Muscle layer of colon (tissue), 2 donors: Measurements from ENCODE around the gene MAML1.
A peak's percentile ranks its signal among the peaks of the same experiment; 100 is the strongest.

ENCODE experiments used
- H3K27ac ChIP-seq: one replicate; pipeline ENCODE4 v1.7.0; 2013; ENCODE audit warnings: low read depth, mild to moderate bottlenecking, low read length, moderate library complexity
- H3K27me3 ChIP-seq, 2 donors: one replicate each; pipeline ENCODE4 v1.7.0; 2013; ENCODE audit warnings: low read length in 2 of 2, mild to moderate bottlenecking in 2 of 2; ENCODE audit not compliant: insufficient read depth in 2 of 2, control insufficient read depth in 1 of 2
- H3K36me3 ChIP-seq: one replicate; pipeline ENCODE4 v1.7.0; 2013; ENCODE audit warnings: mild to moderate bottlenecking, low read length; ENCODE audit not compliant: insufficient read depth
- H3K4me1 ChIP-seq: one replicate; pipeline ENCODE4 v1.7.0; 2013; ENCODE audit warnings: mild to moderate bottlenecking, low read length; ENCODE audit not compliant: insufficient read depth
- H3K4me3 ChIP-seq, 2 donors: one replicate each; pipeline ENCODE4 v1.7.0; 2013; ENCODE audit warnings: low read length in 2 of 2, low read depth in 1 of 2, mild to moderate bottlenecking in 1 of 2, moderate library complexity in 1 of 2
- H3K9ac ChIP-seq: one replicate; pipeline ENCODE4 v1.7.0; 2013; ENCODE audit warnings: low read length
- H3K9me3 ChIP-seq: one replicate; pipeline ENCODE4 v1.7.0; 2013; ENCODE audit warnings: mild to moderate bottlenecking, low read length
- donor health status: abdominal sarcoma.
- donor health status: Adenocarcinoma of cecum.

The MAML1 gene

GRCh38 chr5:179796877-179797608, 64.4 kb downstream of the MAML1 start:
- no peaks in the 10 kb centered on the region for H3K27me3 ChIP-seq
- H3K27ac ChIP-seq, result peak overlapping the region; percentile 73
- H3K4me1 ChIP-seq, result peaks cover 22% of the 10 kb centered on the region
- peak overlapping the region in 1 of 2 donors; percentile 49 for H3K4me3 ChIP-seq
- H3K9ac ChIP-seq, result no peak overlapping the region
- H3K9me3 ChIP-seq, result no peaks in the 10 kb centered on the region
- peaks cover 26% of the 10 kb centered on the region for H3K36me3 ChIP-seq

GRCh38 chr5:179797741-179798140, 65.1 kb downstream of the MAML1 start:
- Histone ChIP-seq H3K27me3 (no peaks in the 10 kb centered on the region), H3K4me3 (no peak overlapping the region), H3K9ac (no peak overlapping the region), H3K9me3 (no peaks in the 10 kb centered on the region), H3K36me3 (peaks cover 33% of the 10 kb centered on the region), H3K27ac (no peak overlapping the region), H3K4me1 (peaks cover 29% of the 10 kb centered on the region)

- Histone ChIP-seq H3K36me3 (peaks cover 35% of the 10 kb centered on the region), H3K27ac (no peak overlapping the region), H3K9ac (no peak overlapping the region), H3K4me1 (peaks cover 34% of the 10 kb centered on the region), H3K4me3 (no peak overlapping the region), H3K9me3 (no peaks in the 10 kb centered on the region), H3K27me3 (no peaks in the 10 kb centered on the region)
Observed at GRCh38 chr5:179798144-179798770, 65.6 kb downstream of the MAML1 start.

- Histone ChIP-seq H3K4me1 (peaks cover 36% of the 10 kb centered on the region), H3K36me3 (peaks cover 35% of the 10 kb centered on the region)
Observed at GRCh38 chr5:179798771-179799643, 66.4 kb downstream of the MAML1 start.

GRCh38 chr5:179799644-179799973, 67.0 kb downstream of the MAML1 start:
- H3K9me3 ChIP-seq, result no peaks in the 10 kb centered on the region
- H3K27me3 ChIP-seq, result no peaks in the 10 kb centered on the region
- H3K4me1 ChIP-seq, result peaks cover 36% of the 10 kb centered on the region
- no peak overlapping the region for H3K9ac ChIP-seq
- no peak overlapping the region for H3K27ac ChIP-seq
- H3K4me3 ChIP-seq, result no peak overlapping the region
- peaks cover 35% of the 10 kb centered on the region for H3K36me3 ChIP-seq

More at GRCh38 chr5:179798771-179799643, 66.4 kb downstream of the MAML1 start:
- Histone ChIP-seq H3K4me3 (no peak overlapping the region), H3K27ac (no peak overlapping the region), H3K27me3 (no peaks in the 10 kb centered on the region), H3K9me3 (no peaks in the 10 kb centered on the region), H3K9ac (no peak overlapping the region)

- peaks cover 40% of the 10 kb centered on the region for H3K4me1 ChIP-seq
- no peaks in the 10 kb centered on the region for H3K27me3 ChIP-seq
- no peak overlapping the region for H3K9ac ChIP-seq
- no peak overlapping the region for H3K27ac ChIP-seq
- H3K4me3 ChIP-seq, result no peak overlapping the region
- no peaks in the 10 kb centered on the region for H3K9me3 ChIP-seq
- peaks cover 35% of the 10 kb centered on the region for H3K36me3 ChIP-seq
Observed at GRCh38 chr5:179800071-179800695, 67.6 kb downstream of the MAML1 start.

DNA sequence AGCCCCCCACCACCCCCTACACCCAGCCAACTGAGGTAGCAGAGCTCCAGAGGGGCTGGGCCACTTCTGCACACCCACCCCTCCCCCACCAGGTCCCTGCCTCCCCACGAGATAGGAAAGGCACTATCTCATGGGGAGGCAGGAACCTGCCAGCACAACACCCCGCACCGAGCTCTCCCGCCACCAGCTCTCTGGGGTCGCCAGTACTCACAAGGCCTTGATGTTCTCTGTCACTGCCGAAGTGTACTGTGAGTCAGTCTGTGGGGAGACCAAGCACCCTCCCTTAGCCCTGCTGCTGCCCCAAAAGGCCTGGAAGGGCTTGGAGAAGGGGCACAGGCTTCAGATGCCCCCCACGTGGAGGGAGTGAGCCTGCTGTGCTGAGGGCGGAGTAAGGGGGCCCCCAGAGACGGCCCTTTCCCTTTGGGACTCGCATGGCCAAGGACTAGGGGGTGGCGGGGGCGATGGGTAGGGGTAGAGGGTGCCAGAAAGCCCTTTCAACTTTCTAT, 68.1 kb downstream of the MAML1 start:
- Histone ChIP-seq H3K4me3 (no peak overlapping the region), H3K4me1 (peaks cover 37% of the 10 kb centered on the region), H3K27ac (no peak overlapping the region), H3K36me3 (peaks cover 35% of the 10 kb centered on the region), H3K9ac (no peak overlapping the region), H3K27me3 (no peaks in the 10 kb centered on the region), H3K9me3 (no peaks in the 10 kb centered on the region)

- Histone ChIP-seq H3K4me1 (peaks cover 37% of the 10 kb centered on the region), H3K9me3 (no peaks in the 10 kb centered on the region), H3K36me3 (peaks cover 35% of the 10 kb centered on the region), H3K9ac (no peak overlapping the region), H3K27me3 (no peaks in the 10 kb centered on the region), H3K4me3 (no peak overlapping the region), H3K27ac (no peak overlapping the region)
Observed at GRCh38 chr5:179801304-179802206, 68.9 kb downstream of the MAML1 start.

GRCh38 chr5:179802207-179802883, 69.7 kb downstream of the MAML1 start:
- H3K9me3 ChIP-seq, result no peaks in the 10 kb centered on the region
- H3K4me3 ChIP-seq, result no peak overlapping the region
- H3K4me1 ChIP-seq, result peaks cover 32% of the 10 kb centered on the region
- H3K36me3 ChIP-seq, result peaks cover 35% of the 10 kb centered on the region
- H3K27ac ChIP-seq, result no peak overlapping the region
- H3K27me3 ChIP-seq, result no peaks in the 10 kb centered on the region
- no peak overlapping the region for H3K9ac ChIP-seq

DNA sequence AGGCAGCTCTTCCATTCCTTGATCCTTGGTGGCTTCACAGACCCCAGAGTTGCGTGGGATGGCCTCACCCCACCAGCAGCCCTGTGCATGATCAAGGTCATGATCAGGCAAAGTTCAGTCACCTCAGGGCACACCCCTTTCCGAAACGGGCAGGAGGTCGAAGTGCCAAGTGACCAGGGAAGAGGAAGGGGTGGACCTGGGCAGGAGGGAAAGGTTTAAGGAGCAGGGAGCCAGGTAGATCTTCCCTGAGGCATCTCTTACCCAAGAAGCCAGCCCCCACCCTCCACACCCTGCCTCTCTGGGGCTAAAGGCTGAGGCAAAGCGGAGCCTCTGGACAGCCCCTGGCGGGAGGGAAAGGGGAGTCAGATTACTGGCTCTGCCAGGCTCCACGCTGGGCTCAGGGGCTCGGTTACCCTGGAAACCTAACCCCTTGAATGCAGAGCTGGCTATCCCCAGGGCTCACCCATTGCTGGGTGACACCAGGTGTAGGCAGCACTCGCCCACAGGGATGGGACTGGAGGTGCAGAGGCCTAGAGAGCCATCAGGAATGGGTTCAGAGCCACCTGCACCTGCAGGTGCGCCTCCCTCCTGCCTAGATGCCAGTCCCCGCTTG, 70.4 kb downstream of the MAML1 start:
- H3K27me3 ChIP-seq, result no peaks in the 10 kb centered on the region
- H3K4me3 ChIP-seq, result no peak overlapping the region
- peaks cover 33% of the 10 kb centered on the region for H3K36me3 ChIP-seq
- no peak overlapping the region for H3K9ac ChIP-seq
- no peaks in the 10 kb centered on the region for H3K9me3 ChIP-seq
- H3K27ac ChIP-seq, result no peak overlapping the region
- H3K4me1 ChIP-seq, result peaks cover 32% of the 10 kb centered on the region
